Measurements from ENCODE around the gene GINS3.

Gene GINS3

GRCh38 chr16:58426966-58427365 is 34.7 kb downstream of the GINS3 start:
- FAIRE-seq: no peak

DNA sequence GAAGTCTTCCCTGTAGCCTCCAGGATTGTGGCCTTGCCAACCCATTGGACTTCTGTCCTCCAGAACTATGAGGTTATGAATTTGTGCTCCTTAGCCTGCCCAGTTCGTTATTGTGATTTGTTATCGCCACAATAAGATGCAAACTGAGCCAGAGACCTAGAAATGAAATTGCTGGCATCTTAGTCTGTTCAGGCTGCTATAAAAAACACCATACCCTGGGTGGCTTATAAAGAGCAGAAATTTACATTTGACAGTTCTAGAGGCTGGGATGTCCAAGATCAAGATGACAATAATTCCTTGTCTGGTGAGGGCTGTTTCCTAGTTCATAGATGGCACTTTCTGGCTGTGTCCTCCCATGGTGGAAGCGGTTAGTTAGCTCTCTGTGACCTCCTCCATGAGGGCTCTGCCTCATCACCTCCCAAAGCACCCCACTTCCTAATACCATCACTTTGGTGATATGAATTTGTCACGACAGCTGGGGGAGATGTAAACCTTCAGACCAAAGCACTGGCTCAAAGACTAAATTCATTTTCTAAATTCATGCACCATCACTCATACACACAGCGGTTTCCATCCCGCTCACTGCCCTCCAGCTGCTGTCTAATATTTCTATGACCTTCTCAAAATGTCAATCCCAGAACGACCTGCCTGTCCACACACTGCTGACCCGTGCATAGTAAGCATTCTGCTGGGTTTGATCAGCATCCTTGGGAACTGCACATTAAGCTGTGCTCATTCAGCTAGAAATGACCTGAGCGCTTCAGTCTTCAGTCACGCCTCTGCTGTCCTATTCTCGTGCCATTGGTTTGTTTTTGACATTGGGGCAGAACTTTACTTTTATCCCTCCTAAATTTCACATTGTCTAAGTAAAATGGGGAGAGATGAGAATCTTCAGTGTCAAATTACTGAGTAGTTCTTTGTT is 36.6 kb downstream of the GINS3 start:
- FAIRE-seq: no peak

GRCh38 chr16:58430718-58431117 is 38.4 kb downstream of the GINS3 start:
- FAIRE-seq: no peak

DNA sequence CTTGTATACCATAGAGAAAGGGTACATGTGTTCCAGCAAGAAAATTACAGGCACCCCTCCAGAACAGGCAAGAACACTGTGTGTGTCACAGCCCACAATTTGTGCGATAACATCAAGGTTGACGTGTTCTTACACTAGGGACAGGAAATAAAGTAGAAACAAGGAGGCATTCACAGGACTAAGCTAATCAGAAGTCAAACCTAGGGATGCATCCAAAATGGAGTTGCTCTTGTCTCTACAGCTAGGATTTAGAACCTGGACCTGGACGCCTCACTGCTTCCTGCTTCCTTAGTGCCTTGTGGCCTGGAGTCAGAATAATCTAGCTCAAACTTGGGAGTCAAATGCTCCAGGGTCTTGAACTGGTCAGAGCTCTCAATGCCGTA is 41.3 kb downstream of the GINS3 start:
- FAIRE-seq: no peak

GRCh38 chr16:58435779-58436178 is 43.5 kb downstream of the GINS3 start:
- FAIRE-seq: no peak

DNA sequence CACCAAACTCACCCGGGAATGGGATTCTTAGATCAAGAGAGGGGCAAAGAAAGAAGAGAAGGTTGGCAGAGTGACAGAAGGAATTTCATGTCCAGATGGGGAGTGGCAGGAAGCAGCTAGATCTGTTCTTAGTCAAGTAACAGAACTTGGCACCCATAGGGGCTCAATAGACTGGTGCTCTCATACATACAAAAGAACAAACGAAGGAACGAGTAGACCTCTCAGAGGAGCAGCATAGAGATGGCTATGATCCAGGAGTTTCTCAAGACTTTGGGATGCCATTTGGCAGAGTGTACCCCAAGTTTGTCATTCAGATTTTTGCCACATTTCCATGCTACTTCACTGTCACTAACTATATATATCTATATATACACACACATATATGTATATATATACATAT is 47.9 kb downstream of the GINS3 start:
- no peak for FAIRE-seq

DNA sequence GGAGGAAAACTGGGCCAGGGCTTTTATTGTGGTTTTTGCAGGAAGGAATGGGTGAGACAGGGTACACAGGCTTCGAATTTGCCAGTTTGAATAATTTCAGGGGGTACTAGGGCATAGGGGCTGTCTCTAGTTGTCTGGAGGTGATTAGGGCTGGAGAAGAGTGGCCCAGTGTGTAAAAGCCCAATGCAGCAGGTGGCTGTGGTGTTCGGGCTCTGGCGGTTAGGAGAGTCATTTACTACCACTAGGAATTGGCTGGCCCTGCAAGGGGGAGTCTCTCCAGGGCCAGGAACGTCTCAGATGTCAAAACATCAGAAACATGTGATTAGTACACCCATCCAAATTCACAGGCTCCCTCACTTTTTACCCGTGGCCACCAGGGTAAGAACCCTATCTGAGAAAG is 50.3 kb downstream of the GINS3 start:
- FAIRE-seq: no peak

- FAIRE-seq: no peak
These were observed 51.5 kb downstream of the GINS3 start for GRCh38 chr16:58443783-58444182.

GRCh38 chr16:58444265-58444664 is 52.0 kb downstream of the GINS3 start:
- no peak for FAIRE-seq

- FAIRE-seq: no peak
These were observed 56.6 kb downstream of the GINS3 start for GRCh38 chr16:58448890-58449289.

- no peak for FAIRE-seq
These were observed 57.0 kb downstream of the GINS3 start for GRCh38 chr16:58449306-58449705.

DNA sequence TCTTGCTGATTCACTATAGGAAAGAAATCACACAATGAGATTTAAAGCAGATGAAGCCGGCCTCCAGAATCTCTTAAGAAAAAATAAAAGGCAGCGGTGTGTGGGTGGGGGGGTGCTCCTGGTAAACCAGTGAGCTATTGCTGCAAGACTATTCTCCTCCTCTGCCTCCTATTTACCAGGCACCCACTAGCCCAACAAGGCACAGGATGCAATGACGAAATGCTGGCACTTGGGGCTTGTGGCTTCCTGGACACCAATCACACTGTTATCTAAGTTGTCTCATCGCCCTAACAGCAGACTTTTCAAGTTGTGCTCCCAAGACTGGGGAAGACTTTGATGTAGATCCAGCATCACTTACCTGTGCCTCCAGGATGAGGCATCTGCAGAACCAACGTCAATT is 57.5 kb downstream of the GINS3 start:
- FAIRE-seq: no peak

- no peak for FAIRE-seq
These were observed 58.3 kb downstream of the GINS3 start for GRCh38 chr16:58450590-58450989.

GRCh38 chr16:58451265-58451689 is 59.0 kb downstream of the GINS3 start:
- no peak for FAIRE-seq

GRCh38 chr16:58451945-58452401 is 59.7 kb downstream of the GINS3 start:
- no peak for FAIRE-seq

- FAIRE-seq: no peak
These were observed 60.4 kb downstream of the GINS3 start for GRCh38 chr16:58452640-58453039.

GRCh38 chr16:58454178-58454577 is 61.9 kb downstream of the GINS3 start:
- no peak for FAIRE-seq

DNA sequence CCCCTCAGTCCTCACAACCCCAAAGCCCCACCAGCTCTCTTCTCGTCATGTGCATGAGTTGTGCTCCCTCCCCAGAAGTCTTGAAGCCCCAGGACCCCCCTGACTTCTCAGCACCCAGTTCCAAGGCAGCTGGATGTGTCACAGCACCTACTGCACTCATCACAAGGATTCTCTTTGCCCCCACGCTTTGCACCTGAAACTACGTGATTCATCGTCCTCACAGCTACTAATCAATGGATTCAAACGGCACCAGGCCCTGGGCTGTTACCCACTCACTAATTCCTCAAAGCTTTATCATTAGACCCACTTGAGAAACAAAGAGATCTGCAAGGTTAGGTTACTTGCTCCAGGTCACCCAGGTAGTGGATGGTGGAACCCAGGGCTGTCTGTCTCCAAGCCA is 62.6 kb downstream of the GINS3 start:
- FAIRE-seq: no peak
